Keratinocyte (primary cell): ENCODE results near the gene OPN5.

Experiments
- CTCF ChIP-seq, 3 experiments: IDR thresholded peaks in 1 of 3; conservative IDR thresholded peaks in 1 of 3; optimal IDR thresholded peaks in 1 of 3; 2 replicates in 2 of 3; 3 replicates in 1 of 3; pipeline versions ENCODE3 to v1.5.1; 2011; ENCODE audit warnings: low read length in 3 of 3, mild to moderate bottlenecking in 3 of 3, moderate library complexity in 2 of 3, control low read depth in 1 of 3, inconsistent platforms in 1 of 3; ENCODE audit not compliant: insufficient read depth in 2 of 3; ENCODE audit errors: extremely low read depth in 1 of 3
- EZH2 ChIP-seq: IDR thresholded peaks from one replicate; pipeline ENCODE4 v1.6.1; 2012; ENCODE audit warnings: inconsistent platforms, mild to moderate bottlenecking, low read length, moderate library complexity

DNA sequence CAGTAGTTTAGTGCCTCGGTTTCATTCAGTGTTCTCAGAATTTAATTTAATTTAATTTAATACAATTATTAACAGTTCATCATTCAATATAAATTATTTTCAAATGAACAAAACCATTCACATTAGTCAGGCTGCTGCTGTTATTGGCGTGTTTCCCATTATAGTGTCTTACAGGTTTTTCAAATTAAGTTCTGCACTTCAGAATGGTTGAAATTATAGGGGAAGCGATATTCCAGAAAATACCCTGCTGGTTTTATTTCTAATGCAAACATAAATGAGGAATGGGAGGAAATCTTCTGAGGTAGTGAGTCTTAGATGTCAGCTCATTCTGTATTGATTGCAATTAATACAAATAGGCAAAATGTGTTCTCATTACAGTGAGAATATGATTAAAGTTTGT is 37.6 kb downstream of the OPN5 start:
- TF ChIP-seq CTCF (optimal IDR thresholded peaks at IDR 0.05 in 1 of 3, IDR thresholded peaks at IDR 0.05 in 1 of 3, conservative IDR thresholded peaks at IDR 0.05 in 1 of 3; ENCODE audit: extremely low read depth in 1 of 3, insufficient read depth in 2 of 3, low read length in 3 of 3) (no peak), EZH2 (no peak)
